ENCODE measurements around the gene RNF11.
A peak's percentile ranks its signal among the peaks of the same experiment; 100 is the strongest.

- TF ChIP-seq, protein P1, sequence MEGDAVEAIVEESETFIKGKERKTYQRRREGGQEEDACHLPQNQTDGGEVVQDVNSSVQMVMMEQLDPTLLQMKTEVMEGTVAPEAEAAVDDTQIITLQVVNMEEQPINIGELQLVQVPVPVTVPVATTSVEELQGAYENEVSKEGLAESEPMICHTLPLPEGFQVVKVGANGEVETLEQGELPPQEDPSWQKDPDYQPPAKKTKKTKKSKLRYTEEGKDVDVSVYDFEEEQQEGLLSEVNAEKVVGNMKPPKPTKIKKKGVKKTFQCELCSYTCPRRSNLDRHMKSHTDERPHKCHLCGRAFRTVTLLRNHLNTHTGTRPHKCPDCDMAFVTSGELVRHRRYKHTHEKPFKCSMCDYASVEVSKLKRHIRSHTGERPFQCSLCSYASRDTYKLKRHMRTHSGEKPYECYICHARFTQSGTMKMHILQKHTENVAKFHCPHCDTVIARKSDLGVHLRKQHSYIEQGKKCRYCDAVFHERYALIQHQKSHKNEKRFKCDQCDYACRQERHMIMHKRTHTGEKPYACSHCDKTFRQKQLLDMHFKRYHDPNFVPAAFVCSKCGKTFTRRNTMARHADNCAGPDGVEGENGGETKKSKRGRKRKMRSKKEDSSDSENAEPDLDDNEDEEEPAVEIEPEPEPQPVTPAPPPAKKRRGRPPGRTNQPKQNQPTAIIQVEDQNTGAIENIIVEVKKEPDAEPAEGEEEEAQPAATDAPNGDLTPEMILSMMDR (IDR thresholded peaks at IDR 0.05), result peak in 2 of 4 experiments; percentile 7 to 23
- peak; percentile 99 for TF ChIP-seq POLR2A (IDR thresholded peaks at IDR 0.05)
- TF ChIP-seq POLR2AphosphoS5 (IDR thresholded peaks at IDR 0.05), result peak; percentile 90
Observed at GRCh38 chr1:51235673-51236530, at the start of gene RNF11.

All from prostate gland (tissue), 2 donors.